IMR-90 (cell line): ENCODE results near the gene FANCE. TPM values are rescaled to one million over a fixed set of nuclear protein-coding genes. Genes with fewer than 3 reads are reported as not detected.

Experiments
- ATAC-seq: fragments of 200-7000 bp; cut with Tn5 transposase; 2 replicates; pipeline ENCODE4 v1.9.1; 2020; ENCODE audit warnings: low read depth, mild to moderate bottlenecking, moderate library complexity
- BruUV-seq: library from RNA; stranded (reverse); fragments of 400-500 nt; replicated peaks from 2 replicates; lab custom pipeline; 2021; lab: Mats Ljungman, UMichigan
- CTCF ChIA-PET: fragments of 300-600 bp; formaldehyde crosslinking; extraction: SDS; loops from one replicate; lab custom pipeline; 2021; ENCODE audit warnings: antibody characterized with exemption; lab: Yijun Ruan, JAX
- POLR2A ChIA-PET: fragments of 300-600 bp; sonication (Branson Sonifier 250); formaldehyde crosslinking; loops from one replicate; lab custom pipeline; 2022; ENCODE audit warnings: antibody characterized with exemption; ENCODE audit not compliant: unreplicated experiment; lab: Charles Lee
- DNase-seq: peaks from one replicate; pipeline ENCODE4 v3.0.0; 2013
- H2AFZ ChIP-seq: replicated peaks from 2 replicates; pipeline ENCODE3; 2013; ENCODE audit warnings: low read length, mild to moderate bottlenecking; ENCODE audit not compliant: poor library complexity
- H2AK5ac ChIP-seq: 2 replicates; pipeline ENCODE4 v1.6.1; 2013; ENCODE audit warnings: low read depth, low read length, inconsistent platforms
- H2AK9ac ChIP-seq: replicated peaks from 2 replicates; pipeline ENCODE3; 2013; ENCODE audit warnings: mild to moderate bottlenecking, low read depth, low read length, moderate library complexity; ENCODE audit not compliant: poor library complexity
- H2BK120ac ChIP-seq: 2 replicates; pipeline ENCODE4 v1.6.1; 2013; ENCODE audit warnings: low read depth, low read length, inconsistent platforms
- H2BK15ac ChIP-seq: 3 replicates; pipeline ENCODE4 v1.6.1; 2013; ENCODE audit warnings: low read depth, low read length, inconsistent platforms
- H2BK20ac ChIP-seq: 2 replicates; pipeline ENCODE4 v1.6.1; 2013; ENCODE audit warnings: low read depth, mild to moderate bottlenecking, inconsistent platforms, low read length, moderate library complexity
- H2BK5ac ChIP-seq: 2 replicates; pipeline ENCODE4 v1.6.1; 2013; ENCODE audit warnings: mild to moderate bottlenecking, low read depth, low read length, inconsistent platforms; ENCODE audit not compliant: poor library complexity, severe bottlenecking
- H3K14ac ChIP-seq: replicated peaks from 2 replicates; pipeline ENCODE4 v1.6.1; 2013; ENCODE audit warnings: low read depth, low read length, inconsistent platforms
- H3K18ac ChIP-seq: 2 replicates; pipeline ENCODE4 v1.6.1; 2013; ENCODE audit warnings: low read depth, low read length, control low read depth
- H3K23ac ChIP-seq: 2 replicates; pipeline ENCODE4 v1.6.1; 2013; ENCODE audit warnings: low read depth, low read length, inconsistent platforms
- H3K27ac ChIP-seq: 2 replicates; pipeline ENCODE4 v1.5.1; 2013; ENCODE audit warnings: mild to moderate bottlenecking, control low read depth, low read length; ENCODE audit not compliant: insufficient read depth
- H3K27me3 ChIP-seq: 2 replicates; pipeline ENCODE4 v1.6.1; 2013; ENCODE audit warnings: low read length; ENCODE audit not compliant: control insufficient read depth, insufficient read depth
- H3K36me3 ChIP-seq: 2 replicates; pipeline ENCODE4 v1.6.1; 2013; ENCODE audit warnings: low read length, mixed read lengths; ENCODE audit not compliant: control insufficient read depth, insufficient read depth
- H3K4ac ChIP-seq: 2 replicates; pipeline ENCODE4 v1.6.1; 2013; ENCODE audit warnings: low read depth, low read length, inconsistent platforms
- H3K4me1 ChIP-seq: 2 replicates; pipeline ENCODE4 v1.6.1; 2013; ENCODE audit warnings: low read length, mixed read lengths; ENCODE audit not compliant: control insufficient read depth, insufficient read depth
- H3K4me2 ChIP-seq: 2 replicates; pipeline ENCODE4 v1.6.1; 2013; ENCODE audit warnings: low read depth, mild to moderate bottlenecking, control low read depth, low read length, moderate library complexity
- H3K4me3 ChIP-seq: 2 replicates; pipeline ENCODE4 v1.5.1; 2013; ENCODE audit warnings: low read depth, mild to moderate bottlenecking, control low read depth, low read length, moderate library complexity; ENCODE audit not compliant: insufficient read depth
- H3K56ac ChIP-seq: 2 replicates; pipeline ENCODE4 v1.6.1; 2013; ENCODE audit warnings: low read length, inconsistent platforms; ENCODE audit not compliant: insufficient read depth; ENCODE audit errors: extremely low read depth
- H3K79me1 ChIP-seq, 2 experiments: 2 replicates each; pipeline ENCODE4 v1.6.1; 2013; ENCODE audit warnings: low read length in 2 of 2, inconsistent platforms in 1 of 2, low read depth in 1 of 2
- H3K9ac ChIP-seq: 2 replicates; pipeline ENCODE4 v1.6.1; 2013; ENCODE audit warnings: low read depth, low read length, control low read depth
- H3K9me1 ChIP-seq: 2 replicates; pipeline ENCODE4 v1.6.1; 2013; ENCODE audit warnings: low read length, inconsistent platforms; ENCODE audit not compliant: insufficient read depth
- H3K9me3 ChIP-seq: 2 replicates; pipeline ENCODE4 v1.6.1; 2013; ENCODE audit warnings: low read length; ENCODE audit not compliant: control insufficient read depth, insufficient read depth
- H4K20me1 ChIP-seq: 2 replicates; pipeline ENCODE4 v1.6.1; 2013; ENCODE audit warnings: low read length, inconsistent platforms; ENCODE audit not compliant: insufficient read depth
- H4K5ac ChIP-seq: 2 replicates; pipeline ENCODE4 v1.6.1; 2013; ENCODE audit warnings: mild to moderate bottlenecking, low read depth, low read length, control low read depth
- H4K8ac ChIP-seq, 2 experiments: 2 replicates each; pipeline ENCODE4 v1.6.1; 2013; ENCODE audit warnings: low read depth in 2 of 2, low read length in 2 of 2, control low read depth in 1 of 2, inconsistent platforms in 1 of 2
- H4K91ac ChIP-seq: 2 replicates; pipeline ENCODE4 v1.6.1; 2013; ENCODE audit warnings: low read depth, low read length, inconsistent platforms; ENCODE audit not compliant: insufficient read depth
- BHLHE40 ChIP-seq: fragments of 150-350 bp; IDR thresholded peaks from 2 replicates; pipeline ENCODE4 v1.6.1; 2016; ENCODE audit warnings: mild to moderate bottlenecking, low read depth, low read length
- CEBPB ChIP-seq: IDR thresholded peaks from 2 replicates; pipeline ENCODE4 v1.6.1; 2012; ENCODE audit warnings: low read depth, low read length, improper control_type of control experiment
- CHD1 ChIP-seq: IDR thresholded peaks from 2 replicates; pipeline ENCODE4 v1.6.1; 2012; ENCODE audit warnings: low read depth, low read length, improper control_type of control experiment
- CTCF ChIP-seq: conservative IDR thresholded peaks from 2 replicates; pipeline ENCODE4 v1.5.1; 2012; ENCODE audit warnings: mild to moderate bottlenecking, low read depth, low read length, improper control_type of control experiment
- ELK1 ChIP-seq: fragments of 150-350 bp; IDR thresholded peaks from 2 replicates; pipeline ENCODE4 v1.6.1; 2016; ENCODE audit warnings: low read depth, mild to moderate bottlenecking, low read length, moderate library complexity, borderline replicate concordance
- FOS ChIP-seq: fragments of 150-350 bp; IDR thresholded peaks from 2 replicates; pipeline ENCODE4 v1.6.1; 2016; ENCODE audit warnings: low read depth, low read length
- MAFK ChIP-seq: IDR thresholded peaks from 2 replicates; pipeline ENCODE4 v1.6.1; 2012; ENCODE audit warnings: low read depth, low read length, improper control_type of control experiment
- MAZ ChIP-seq: IDR thresholded peaks from 2 replicates; pipeline ENCODE4 v1.6.1; 2012; ENCODE audit warnings: low read depth, mild to moderate bottlenecking, low read length, improper control_type of control experiment, moderate library complexity, borderline replicate concordance
- MXI1 ChIP-seq: IDR thresholded peaks from 2 replicates; pipeline ENCODE4 v1.6.1; 2012; ENCODE audit warnings: low read depth, mild to moderate bottlenecking, low read length, moderate library complexity, borderline replicate concordance
- NFE2L2 ChIP-seq: fragments of 150-350 bp; IDR thresholded peaks from 2 replicates; pipeline ENCODE4 v1.6.1; 2016; ENCODE audit warnings: low read depth, mild to moderate bottlenecking, low read length
- POLR2A ChIP-seq: IDR thresholded peaks from 2 replicates; pipeline ENCODE4 v1.6.1; 2012; ENCODE audit warnings: mild to moderate bottlenecking, low read depth, low read length
- RAD21 ChIP-seq: IDR thresholded peaks from 2 replicates; pipeline ENCODE4 v1.6.1; 2012; ENCODE audit warnings: low read length, improper control_type of control experiment
- RCOR1 ChIP-seq: IDR thresholded peaks from 2 replicates; pipeline ENCODE4 v1.6.1; 2012; ENCODE audit warnings: mild to moderate bottlenecking, low read length, improper control_type of control experiment; ENCODE audit not compliant: insufficient replicate concordance
- RFX5 ChIP-seq: IDR thresholded peaks from 2 replicates; pipeline ENCODE4 v1.8.0; 2012; ENCODE audit warnings: low read depth, mild to moderate bottlenecking, low read length, moderate library complexity
- SMC3 ChIP-seq: fragments of 150-350 bp; IDR thresholded peaks from 2 replicates; pipeline ENCODE4 v1.6.1; 2016; ENCODE audit warnings: low read depth, mild to moderate bottlenecking, antibody characterized with exemption, low read length, moderate library complexity
- USF2 ChIP-seq: fragments of 150-350 bp; IDR thresholded peaks from 2 replicates; pipeline ENCODE4 v1.6.1; 2017; ENCODE audit warnings: mild to moderate bottlenecking, antibody characterized with exemption, low read length, low read depth
- WGBS, 2 experiments: methylation state at CpG; one replicate each; pipeline versions ENCODE4 v1.1.5 to v1.1.7; 2013; ENCODE audit warnings: missing lambda C conversion rate in 2 of 2; ENCODE audit not compliant: insufficient read length in 1 of 2; ENCODE audit errors: extremely low coverage in 2 of 2; 5-methylcytosine and 5-hydroxymethylcytosine counted together
- dilution Hi-C: fragments of 300-500 bp; cut with HindIII; formaldehyde crosslinking; loops from one replicate; pipeline ENCODE4 v1.14.3; 2018; ENCODE audit warnings: low sequenced_read_pairs; ENCODE audit not compliant: unreplicated experiment
- in situ Hi-C: fragments of 300-500 bp; cut with MboI; formaldehyde crosslinking; loops from 3 replicates; pipeline ENCODE4 v1.14.3; 2019; ENCODE audit warnings: low sequenced_read_pairs, inconsistent platforms, mixed read lengths
- intact Hi-C: fragments of 100-400 bp; cut with micrococcal nuclease; formaldehyde crosslinking; loops from 2 replicates; pipeline ENCODE4 v1.10.0; 2022
- polyA plus RNA-seq, 3 experiments: library from polyadenylated mRNA; depleted of rRNA; stranded (reverse); fragments of >200 nt; gene quantifications; 2 replicates each; pipeline ENCODE4 v1.2.3, GENCODE V29; 2012; ENCODE audit warnings: low replicate concordance in 1 of 3
- total RNA-seq: library from RNA; depleted of rRNA; stranded (reverse); fragments of >200 nt; gene quantifications from 2 replicates; pipeline ENCODE4 v1.2.3, GENCODE V29; 2012

FANCE gene
- total and polyA plus RNA-seq, 2 of the 4 experiments (the other 2 are of a cell fraction), result 7.1 to 9.1 TPM

- H3K4ac ChIP-seq, result peak overlapping the region; percentile 93
- intact Hi-C loops, result no loop called here
- dilution Hi-C loops, result no loop called here
- peaks cover 66% of the 10 kb centered on the region for H3K4me1 ChIP-seq
- peak overlapping the region; percentile 18; the same call in 1 of the 2 replicates for H3K18ac ChIP-seq
- H4K91ac ChIP-seq, result peak overlapping the region; percentile 85
- peak overlapping the region; percentile 95 for H2AK5ac ChIP-seq
- H4K8ac ChIP-seq, result peak overlapping the region; percentile 81 to 87
- WGBS, 2 experiments, result 50% methylated on average over 1 of the region's 9 CpGs; no CpG with 5 or more reads in 1 of the 2 experiments
- CTCF ChIA-PET, result no interaction called here
- H3K56ac ChIP-seq, result no peak overlapping the region; the same call in 1 of the 2 replicates
- no peak overlapping the region for H3K4me2 ChIP-seq
- H2BK15ac ChIP-seq, result peak overlapping the region; percentile 75; the same call in 1 of the 3 replicates
- H2AK9ac ChIP-seq, result peak overlapping the region; percentile 91
- BruUV-seq, result no TSS peak
- peaks cover 40 to 94% of the 10 kb centered on the region in 2 experiments for H3K79me1 ChIP-seq
- H3K9me1 ChIP-seq, result peaks cover 37% of the 10 kb centered on the region
- H4K5ac ChIP-seq, result peak overlapping the region; percentile 47
- H4K20me1 ChIP-seq, result peaks cover 20% of the 10 kb centered on the region
- H3K9me3 ChIP-seq, result no peaks in the 10 kb centered on the region
- H3K27me3 ChIP-seq, result no peaks in the 10 kb centered on the region
- peaks cover 20% of the 10 kb centered on the region for H3K36me3 ChIP-seq
- peak overlapping the region; percentile 74; the same call in 1 of the 2 replicates for H3K23ac ChIP-seq
- peak overlapping the region; percentile 20; the same call in 1 of the 2 replicates for H3K9ac ChIP-seq
- peak overlapping the region; percentile 88 for H3K14ac ChIP-seq
- H3K27ac ChIP-seq, result peak overlapping the region; percentile 55
- peak overlapping the region; percentile 33; the same call in 1 of the 2 replicates for H2BK20ac ChIP-seq
- no peak for ATAC-seq
- in situ Hi-C loops, result no loop called here
- TF ChIP-seq MXI1 (no peak), RFX5 (no peak), BHLHE40 (no peak), CEBPB (no peak), RCOR1 (no peak), CTCF (no peak), POLR2A (no peak), RAD21 (no peak), MAFK (no peak), FOS (no peak), ELK1 (no peak), MAZ (no peak), USF2 (no peak), CHD1 (no peak), SMC3 (no peak), NFE2L2 (no peak)
- H3K4me3 ChIP-seq, result no peak overlapping the region
- peak overlapping the region; percentile 10 for H2AFZ ChIP-seq
- POLR2A ChIA-PET, result interaction anchor here (1.0 kb wide), 1 partner anchor 17 kb away, joined by 3 read pairs; no protein-coding TSS in a partner anchor
- peak overlapping the region; percentile 79 for H2BK5ac ChIP-seq
- no peak for DNase-seq
- peak overlapping the region; percentile 76; the same call in 1 of the 2 replicates for H2BK120ac ChIP-seq
Observed at GRCh38 chr6:35488517-35488862, 36.4 kb downstream of the FANCE start.
